HG03135 (cell line): Measurements from ENCODE around the gene SIGLECL1.

ENCODE experiments used
- ATAC-seq: cut with Tn5 transposase; IDR thresholded peaks from one replicate; pipeline ENCODE4 v1.9.1; 2021; ENCODE audit warnings: mild to moderate bottlenecking, moderate library complexity; ENCODE audit not compliant: unreplicated experiment

Gene SIGLECL1

DNA sequence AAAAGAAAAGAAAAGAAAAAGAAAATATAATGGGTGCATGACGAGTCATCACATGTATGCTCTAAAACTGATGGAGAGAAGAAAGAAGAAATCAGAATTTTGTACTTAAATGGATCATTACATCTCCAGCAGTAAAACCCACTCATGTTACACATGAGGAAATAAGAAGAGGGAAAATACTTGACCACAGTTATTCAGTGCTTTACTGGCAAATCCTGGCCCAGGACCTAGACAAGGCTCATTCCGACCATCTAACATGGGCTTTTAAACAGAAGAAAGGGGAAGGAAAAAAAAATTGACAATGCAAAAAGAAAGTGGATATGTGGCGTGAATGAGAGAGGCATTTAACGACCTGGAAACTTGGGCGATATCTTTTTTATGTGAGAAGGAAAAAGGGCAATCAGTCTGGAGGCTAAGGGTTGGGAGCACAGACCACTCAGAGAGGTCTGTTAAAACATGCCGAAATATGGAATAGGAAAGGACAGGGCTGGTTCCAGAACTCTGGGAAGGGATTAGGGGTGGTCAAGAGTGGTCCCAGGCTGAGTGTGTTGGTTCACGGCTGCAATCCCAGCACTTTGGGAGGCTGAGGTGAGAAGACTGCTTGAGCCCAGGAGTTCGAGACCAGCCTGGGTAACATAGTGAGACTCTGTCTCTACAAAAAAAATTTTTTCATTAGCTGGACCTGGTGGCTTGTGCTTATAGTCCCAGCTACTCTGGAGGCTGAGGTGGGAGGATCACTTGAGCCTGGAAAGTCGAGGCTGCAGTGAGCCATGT lies 1.6 kb downstream of the SIGLECL1 start:
- no peak for ATAC-seq

GRCh38 chr19:51253088-51253806 lies 2.4 kb downstream of the SIGLECL1 start:
- no peak for ATAC-seq

GRCh38 chr19:51256155-51256625 lies 5.3 kb downstream of the SIGLECL1 start:
- no peak for ATAC-seq

DNA sequence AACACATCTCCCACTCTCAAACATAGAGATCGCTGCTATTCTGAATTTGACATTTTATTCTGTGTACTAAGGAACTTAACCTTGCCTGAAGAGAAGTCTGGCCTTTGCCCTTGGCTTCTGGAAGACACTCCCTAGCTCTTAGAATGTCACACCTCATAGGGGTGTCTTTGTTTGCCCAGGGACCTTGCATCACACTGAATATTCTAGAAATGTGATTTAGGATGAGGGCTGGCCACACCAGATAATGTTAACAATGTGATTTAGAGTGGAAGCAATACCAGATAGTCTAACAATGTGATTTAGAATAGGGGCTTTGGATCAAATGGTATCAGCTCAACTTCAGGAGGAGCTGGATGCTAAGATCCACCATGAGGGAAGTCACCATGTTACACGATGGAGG lies 6.6 kb downstream of the SIGLECL1 start:
- ATAC-seq: no peak

DNA sequence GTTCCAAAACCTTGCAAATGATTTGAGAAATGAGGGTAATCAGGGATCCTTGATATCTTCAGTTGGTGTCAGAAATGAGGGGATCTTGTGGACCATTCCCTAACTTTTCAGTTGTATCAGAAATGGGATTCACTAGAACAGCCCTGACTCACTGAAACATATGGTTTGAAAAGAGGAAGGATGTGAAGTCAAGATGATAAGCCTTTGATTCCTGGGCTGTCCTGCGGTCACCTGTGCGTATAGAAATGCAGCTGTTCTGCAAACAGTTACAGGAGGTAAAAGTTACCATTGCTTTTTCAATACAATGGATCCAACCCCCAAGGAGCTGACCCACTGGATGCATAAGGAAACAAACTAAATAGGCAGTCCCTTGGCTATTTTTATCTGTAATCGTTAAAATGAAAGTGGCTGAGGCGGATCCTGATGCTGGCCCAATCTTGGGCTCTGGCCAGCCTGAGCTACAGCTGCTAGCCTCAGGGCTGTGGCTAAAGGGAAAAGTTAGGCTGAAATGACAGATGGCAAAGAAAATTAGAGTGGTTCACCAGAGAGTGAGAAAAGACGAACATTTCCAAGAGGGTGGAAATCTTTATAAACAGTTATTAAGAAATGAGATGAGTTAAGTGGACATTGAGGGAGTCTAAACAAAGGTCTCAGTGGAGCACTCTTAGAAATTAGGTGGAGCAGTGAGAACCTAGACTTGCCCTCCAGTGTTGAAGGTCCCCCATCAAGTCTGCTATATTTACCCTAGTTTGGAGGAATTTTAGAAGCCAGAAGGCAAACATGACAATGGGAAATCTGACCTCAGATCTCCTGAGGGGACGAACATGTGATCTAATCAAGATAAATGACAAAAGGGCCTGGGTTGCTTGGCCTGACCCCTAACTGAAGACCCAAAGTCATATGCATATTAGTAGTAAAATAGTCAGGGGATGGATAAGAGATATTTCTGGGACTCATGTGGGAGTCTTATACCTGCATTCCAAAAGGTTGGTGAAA lies 7.6 kb downstream of the SIGLECL1 start:
- ATAC-seq: no peak

GRCh38 chr19:51259348-51260245 lies 8.7 kb downstream of the SIGLECL1 start:
- no peak for ATAC-seq

- no peak for ATAC-seq
These were observed 12.9 kb downstream of the SIGLECL1 start for GRCh38 chr19:51263808-51264207.

- no peak for ATAC-seq
These were observed 20.2 kb downstream of the SIGLECL1 start for GRCh38 chr19:51271067-51271466.

DNA sequence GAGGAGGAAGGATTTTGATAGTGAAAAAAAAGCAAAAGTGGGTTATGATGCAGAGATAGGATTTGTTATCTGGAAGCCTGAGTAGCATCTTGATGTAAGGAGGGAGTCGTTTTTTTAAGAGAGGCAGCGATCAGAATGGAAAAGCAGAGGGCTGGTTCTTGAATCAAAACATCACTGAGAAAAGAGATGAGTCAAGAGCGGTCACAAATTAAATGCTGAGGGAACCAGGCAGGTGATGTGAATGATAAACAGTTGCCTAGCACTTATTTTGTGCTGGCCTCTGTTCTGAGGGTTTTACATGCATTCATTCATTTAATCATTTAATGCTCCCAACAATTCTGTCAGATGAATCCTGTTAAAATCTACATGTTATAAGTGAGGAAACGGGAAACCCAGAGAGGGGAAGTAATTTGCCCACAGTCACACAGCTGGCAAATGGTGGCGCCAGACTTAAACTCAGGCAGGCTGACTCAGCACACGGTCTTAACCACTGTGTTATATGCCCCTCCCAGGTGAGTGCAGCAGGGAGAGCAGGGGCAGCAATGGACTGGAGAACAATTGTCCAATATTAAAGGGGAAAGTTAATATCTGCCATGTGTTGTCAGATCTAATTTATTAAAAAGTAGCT lies 21.4 kb downstream of the SIGLECL1 start:
- no peak for ATAC-seq

GRCh38 chr19:51274049-51274770 lies 23.3 kb downstream of the SIGLECL1 start:
- no peak for ATAC-seq

DNA sequence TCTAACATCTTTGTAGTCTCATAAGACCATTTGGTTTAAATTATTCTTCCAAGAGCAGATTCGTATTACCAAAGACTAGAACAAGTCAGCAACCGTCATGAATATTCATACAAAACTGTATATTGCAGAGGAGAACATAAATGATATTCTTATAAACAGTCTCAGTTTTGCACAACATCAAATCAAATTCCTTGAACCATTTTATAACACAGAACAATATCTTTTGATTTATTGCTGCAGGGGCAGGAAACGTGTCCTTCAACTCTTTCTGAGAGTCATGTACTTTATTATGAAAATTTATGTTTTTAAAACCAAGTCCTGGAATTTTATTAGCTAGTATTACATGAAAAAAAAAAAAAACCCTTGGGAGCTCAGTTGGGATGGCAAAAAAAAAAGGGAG lies 26.2 kb downstream of the SIGLECL1 start:
- ATAC-seq: no peak

DNA sequence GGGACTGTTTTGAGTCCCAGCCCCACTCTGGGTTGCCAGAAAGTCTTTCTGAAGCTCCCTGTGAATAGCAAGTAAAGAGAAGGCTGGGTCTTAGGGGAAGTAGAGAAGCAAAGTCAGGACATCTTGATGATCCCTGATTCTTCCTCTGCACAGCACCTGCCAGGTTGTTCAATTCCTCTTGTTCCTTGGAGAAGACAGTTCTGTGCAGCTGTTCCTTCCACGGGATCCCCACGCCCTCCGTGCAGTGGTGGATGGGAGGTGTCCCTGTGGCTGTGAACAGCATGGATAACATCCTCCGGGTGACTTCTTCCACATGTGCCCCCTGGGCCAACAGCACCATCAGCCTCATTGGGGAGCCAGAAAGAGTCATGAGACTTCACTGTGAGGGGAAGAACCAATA lies 31.5 kb downstream of the SIGLECL1 start:
- no peak for ATAC-seq

DNA sequence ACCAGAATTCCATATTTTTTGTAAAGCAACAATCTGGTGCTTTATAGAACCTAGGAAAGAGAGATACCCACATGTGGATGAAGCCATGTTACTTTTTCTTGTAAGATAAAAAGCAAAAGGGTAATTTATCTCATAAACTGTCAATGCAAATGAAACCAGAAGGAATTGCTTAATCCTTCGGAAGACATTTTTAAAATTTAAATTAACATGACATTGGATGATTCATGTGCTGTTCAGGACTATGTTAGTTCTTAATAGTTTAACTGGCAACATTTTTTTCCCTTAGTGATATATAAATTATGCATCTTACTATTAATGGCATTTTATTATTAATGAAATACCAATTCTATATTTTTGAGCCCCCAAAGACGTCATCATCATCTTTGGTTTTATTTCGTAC lies 34.8 kb downstream of the SIGLECL1 start:
- no peak for ATAC-seq

- no peak for ATAC-seq
These were observed 38.8 kb downstream of the SIGLECL1 start for GRCh38 chr19:51289635-51290034.

DNA sequence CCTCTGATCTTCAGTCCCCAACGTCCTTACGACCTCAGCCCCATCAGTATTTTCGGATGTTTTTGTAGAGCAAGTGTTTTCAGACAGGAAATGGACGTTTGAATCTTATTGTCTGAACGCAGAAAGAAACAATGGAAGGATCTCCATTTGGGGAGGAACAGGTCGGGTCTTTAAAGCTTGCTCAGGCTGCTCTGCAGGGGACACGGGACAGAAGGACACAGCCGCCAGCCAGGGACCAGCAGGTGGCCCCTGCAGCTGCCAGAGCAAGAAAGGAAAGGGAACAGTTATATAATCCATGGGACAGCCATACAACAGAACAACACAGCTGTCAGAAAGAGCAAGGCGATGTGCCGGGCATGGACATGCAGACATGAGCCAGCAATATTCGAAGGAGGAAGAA lies 42.1 kb downstream of the SIGLECL1 start:
- no peak for ATAC-seq

DNA sequence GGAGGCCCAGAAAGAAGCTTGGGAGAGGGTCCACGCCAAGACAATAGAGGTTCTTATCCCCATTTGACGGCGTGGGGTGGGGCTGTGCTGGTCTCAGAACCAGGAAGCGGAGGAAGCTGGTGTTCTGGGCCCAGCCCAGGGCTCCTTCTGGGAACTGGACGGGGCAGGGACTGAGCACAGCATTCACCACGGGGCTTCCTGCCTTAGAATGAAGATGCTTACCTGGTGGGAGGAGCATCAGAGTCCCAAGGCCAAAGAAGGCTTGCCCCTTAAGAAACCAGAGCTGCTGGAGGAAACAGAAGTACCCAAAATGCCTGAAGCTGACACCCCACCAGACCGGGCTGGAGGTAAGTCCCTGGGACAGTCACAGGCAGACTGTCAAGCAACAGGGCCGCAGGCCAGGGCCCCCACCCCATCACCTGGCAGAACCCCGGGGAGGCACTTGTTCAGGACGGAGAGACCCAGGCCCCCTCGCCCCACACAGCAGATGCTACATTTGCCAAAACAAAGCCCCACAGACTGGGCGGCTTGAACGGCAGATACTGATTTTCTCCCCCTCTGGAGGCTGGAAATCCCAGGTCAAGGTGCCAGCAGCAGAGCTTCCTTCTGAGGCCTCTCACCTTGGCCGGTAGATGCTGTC lies 42.8 kb downstream of the SIGLECL1 start:
- no peak for ATAC-seq

GRCh38 chr19:51294211-51294976 lies 43.5 kb downstream of the SIGLECL1 start:
- ATAC-seq: no peak

DNA sequence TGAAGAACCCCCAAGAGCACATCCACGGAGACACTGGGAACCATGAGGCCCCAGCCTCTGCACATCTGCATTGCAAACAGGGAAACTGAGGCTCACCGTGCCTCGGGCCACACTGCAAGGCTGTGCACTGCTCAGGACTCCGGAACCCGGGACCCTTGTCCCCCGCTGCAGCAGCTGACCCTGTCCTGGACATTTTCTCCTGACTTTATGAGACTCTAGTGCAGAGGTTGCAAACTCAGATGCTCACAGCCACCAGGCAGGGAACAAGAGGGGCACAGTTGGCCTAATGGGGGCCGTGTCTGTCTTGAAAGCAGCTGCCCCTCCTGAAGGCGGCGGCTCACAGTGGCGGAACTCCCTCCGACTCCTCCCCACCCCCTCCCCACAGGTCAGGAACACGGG lies 44.1 kb downstream of the SIGLECL1 start:
- ATAC-seq: no peak
